ENCODE data around the gene REEP1. TPM values are rescaled to one million over a fixed set of nuclear protein-coding genes. Genes with fewer than 3 reads are reported as not detected.

Gene REEP1
- polyA plus RNA-seq, 1 donor (not counting 4 experiments of a cell fraction or from before 2014, with no cell fraction given): 0.30 TPM

DNA sequence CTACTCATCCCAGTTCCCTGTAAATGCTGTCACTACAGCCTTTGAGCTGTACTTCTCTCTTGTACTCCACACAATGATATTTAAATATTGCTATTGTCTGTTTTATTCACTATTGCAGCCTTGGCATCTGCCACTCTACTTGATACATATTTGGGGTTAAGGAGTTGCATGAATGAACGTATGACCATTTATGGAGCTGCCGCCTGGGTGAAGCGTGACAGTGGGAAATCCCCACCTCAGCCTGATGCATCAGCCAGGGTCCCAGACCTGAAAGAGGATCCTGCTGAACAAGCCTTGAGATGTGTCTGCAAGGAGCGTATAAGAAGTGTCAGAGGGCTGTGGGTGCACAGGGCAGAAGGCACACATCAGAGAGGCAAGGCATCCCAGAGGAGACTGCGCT is 99.1 kb downstream of the REEP1 start:
- FAIRE-seq: no peak
- no peak overlapping the region for H3K27ac ChIP-seq (ENCODE audit: control insufficient read depth, insufficient read depth, low read length)
- dilution Hi-C loops (cut with MboI; ENCODE audit: extremely low pct_ligation_motif_present, low sequenced_read_pairs): no loop called here

DNA sequence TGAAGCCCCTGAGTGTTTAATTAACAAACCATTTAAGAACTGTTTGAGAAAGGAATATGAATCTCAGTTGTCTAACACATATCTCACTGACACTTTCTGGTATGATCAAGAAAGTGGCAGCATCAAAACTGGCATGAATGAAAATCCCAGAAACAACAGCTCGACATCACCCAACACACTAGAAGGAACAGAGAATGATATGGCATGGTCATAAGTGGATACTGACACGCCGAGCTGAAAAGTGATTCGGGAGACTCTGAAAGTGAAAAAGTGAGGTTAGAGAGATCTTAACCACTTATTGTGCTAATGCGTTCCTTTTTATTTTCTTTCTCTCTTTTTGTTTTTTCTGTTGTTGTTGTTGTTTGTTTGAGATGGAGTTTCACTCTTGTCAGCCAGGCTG is 100.3 kb downstream of the REEP1 start:
- Histone ChIP-seq H3K27ac (ENCODE audit: control insufficient read depth, insufficient read depth, low read length) (no peak overlapping the region), H3K9me1 (ENCODE audit: control insufficient read depth, extremely low read depth, insufficient read depth, low read length) (no peaks in the 10 kb centered on the region), H3K4me2 (ENCODE audit: control insufficient read depth, extremely low read depth, insufficient read depth, low read depth, low read length) (no peak overlapping the region), H3K9ac (ENCODE audit: control insufficient read depth, extremely low read depth, insufficient read depth, low read length) (no peak overlapping the region), H3K4me3 (ENCODE audit: control insufficient read depth in 2 of 3, extremely low read depth in 1 of 3, insufficient read depth in 2 of 3, low read depth in 1 of 3, low read length in 3 of 3) (no peak overlapping the region), H4K20me1 (ENCODE audit: control insufficient read depth, extremely low read depth, insufficient read depth, low read length) (peaks cover 5% of the 10 kb centered on the region), H3K36me3 (ENCODE audit: control insufficient read depth in 2 of 2, extremely low read depth in 1 of 2, insufficient read depth in 2 of 2, low read length in 2 of 2) (no peaks in the 10 kb centered on the region), H3K79me2 (ENCODE audit: control insufficient read depth, insufficient read depth, low read length) (no peaks in the 10 kb centered on the region), H3K9me3 (ENCODE audit: control insufficient read depth, low read depth, low read length) (no peaks in the 10 kb centered on the region), H2AFZ (ENCODE audit: control insufficient read depth, low read length) (no peak overlapping the region), H3K27me3 (ENCODE audit: control insufficient read depth, extremely low read depth, insufficient read depth, low read length) (peaks cover 4% of the 10 kb centered on the region), H3K4me1 (ENCODE audit: control insufficient read depth, extremely low read depth, insufficient read depth, low read length) (no peaks in the 10 kb centered on the region)
- dilution Hi-C loops (cut with MboI; ENCODE audit: extremely low pct_ligation_motif_present, low sequenced_read_pairs): no loop called here
- DNase-seq (ENCODE audit: low read depth, low spot score) (no peak), FAIRE-seq (no peak)
- TF ChIP-seq EZH2 (IDR thresholded peaks at IDR 0.05; ENCODE audit: low read length): no peak
- TF ChIP-seq, protein P1, sequence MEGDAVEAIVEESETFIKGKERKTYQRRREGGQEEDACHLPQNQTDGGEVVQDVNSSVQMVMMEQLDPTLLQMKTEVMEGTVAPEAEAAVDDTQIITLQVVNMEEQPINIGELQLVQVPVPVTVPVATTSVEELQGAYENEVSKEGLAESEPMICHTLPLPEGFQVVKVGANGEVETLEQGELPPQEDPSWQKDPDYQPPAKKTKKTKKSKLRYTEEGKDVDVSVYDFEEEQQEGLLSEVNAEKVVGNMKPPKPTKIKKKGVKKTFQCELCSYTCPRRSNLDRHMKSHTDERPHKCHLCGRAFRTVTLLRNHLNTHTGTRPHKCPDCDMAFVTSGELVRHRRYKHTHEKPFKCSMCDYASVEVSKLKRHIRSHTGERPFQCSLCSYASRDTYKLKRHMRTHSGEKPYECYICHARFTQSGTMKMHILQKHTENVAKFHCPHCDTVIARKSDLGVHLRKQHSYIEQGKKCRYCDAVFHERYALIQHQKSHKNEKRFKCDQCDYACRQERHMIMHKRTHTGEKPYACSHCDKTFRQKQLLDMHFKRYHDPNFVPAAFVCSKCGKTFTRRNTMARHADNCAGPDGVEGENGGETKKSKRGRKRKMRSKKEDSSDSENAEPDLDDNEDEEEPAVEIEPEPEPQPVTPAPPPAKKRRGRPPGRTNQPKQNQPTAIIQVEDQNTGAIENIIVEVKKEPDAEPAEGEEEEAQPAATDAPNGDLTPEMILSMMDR (optimal IDR thresholded peaks at IDR 0.05 in 1 of 3, IDR thresholded peaks at IDR 0.05 in 1 of 3, conservative IDR thresholded peaks at IDR 0.05 in 1 of 3; ENCODE audit: extremely low read depth in 1 of 3, insufficient read depth in 2 of 3, low read length in 3 of 3): no peak

More for the DNA sequence above, 99.1 kb downstream of the REEP1 start:
- Histone ChIP-seq H3K9me1 (ENCODE audit: control insufficient read depth, extremely low read depth, insufficient read depth, low read length) (no peaks in the 10 kb centered on the region), H3K4me3 (ENCODE audit: control insufficient read depth in 2 of 3, extremely low read depth in 1 of 3, insufficient read depth in 2 of 3, low read depth in 1 of 3, low read length in 3 of 3) (no peak overlapping the region), H3K27me3 (ENCODE audit: control insufficient read depth, extremely low read depth, insufficient read depth, low read length) (peaks cover 4% of the 10 kb centered on the region), H3K4me1 (ENCODE audit: control insufficient read depth, extremely low read depth, insufficient read depth, low read length) (no peaks in the 10 kb centered on the region), H4K20me1 (ENCODE audit: control insufficient read depth, extremely low read depth, insufficient read depth, low read length) (peaks cover 5% of the 10 kb centered on the region), H3K79me2 (ENCODE audit: control insufficient read depth, insufficient read depth, low read length) (no peaks in the 10 kb centered on the region), H3K9me3 (ENCODE audit: control insufficient read depth, low read depth, low read length) (no peaks in the 10 kb centered on the region), H3K36me3 (ENCODE audit: control insufficient read depth in 2 of 2, extremely low read depth in 1 of 2, insufficient read depth in 2 of 2, low read length in 2 of 2) (no peaks in the 10 kb centered on the region), H3K4me2 (ENCODE audit: control insufficient read depth, extremely low read depth, insufficient read depth, low read depth, low read length) (no peak overlapping the region), H2AFZ (ENCODE audit: control insufficient read depth, low read length) (no peak overlapping the region), H3K9ac (ENCODE audit: control insufficient read depth, extremely low read depth, insufficient read depth, low read length) (no peak overlapping the region)
- no peak for DNase-seq (ENCODE audit: low read depth, low spot score)
- TF ChIP-seq, protein P1 (optimal IDR thresholded peaks at IDR 0.05 in 1 of 3, IDR thresholded peaks at IDR 0.05 in 1 of 3, conservative IDR thresholded peaks at IDR 0.05 in 1 of 3; ENCODE audit: extremely low read depth in 1 of 3, insufficient read depth in 2 of 3, low read length in 3 of 3): no peak
- no peak for TF ChIP-seq EZH2 (IDR thresholded peaks at IDR 0.05; ENCODE audit: low read length)

Measured in keratinocyte (primary cell).